Adipose tissue (tissue), 3 donors: ENCODE data around the gene CASP2. TPM values are rescaled to one million over a fixed set of nuclear protein-coding genes. Genes with fewer than 3 reads are reported as not detected.

Experiments used
- H3K27ac ChIP-seq: one replicate; pipeline ENCODE4 v1.5.1; 2013; ENCODE audit warnings: low read depth, low read length
- WGBS, 3 donors: extraction: QIAGEN DNeasy Blood & Tissue Kit; methylation state at CpG; one replicate each; pipeline ENCODE4 v1.1.7; 2013; 5-methylcytosine and 5-hydroxymethylcytosine counted together
- polyA plus RNA-seq, 3 donors: library from polyadenylated mRNA; stranded (reverse); fragments of 200-250 nt; gene quantifications; one replicate each; pipeline ENCODE4 v1.2.3, GENCODE V29; 2013
- donor health status: healthy with polysubstance abuse.
- donor health status: Bipolar disorder and iron deficiency.
- donor health status: healthy.

CASP2 gene
- polyA plus RNA-seq, 3 donors: 4.2 to 6.1 (median 5.4) TPM

GRCh38 chr7:143354376-143354775, 66.2 kb downstream of the CASP2 start:
- 86 to 93% (median 92%) methylated on average over 8 of the region's 8 CpGs for WGBS, 3 donors
- H3K27ac ChIP-seq: no peak overlapping the region

- WGBS, 3 donors: 76 to 87% (median 86%) methylated on average over 6 to 8 of the region's 8 CpGs
These were observed 66.8 kb downstream of the CASP2 start for GRCh38 chr7:143354965-143355364.

GRCh38 chr7:143355450-143356385, 67.6 kb downstream of the CASP2 start:
- WGBS, 3 donors: 88 to 91% (median 91%) methylated on average over 16 of the region's 16 CpGs
- no peak overlapping the region for H3K27ac ChIP-seq

More at GRCh38 chr7:143354965-143355364, 66.8 kb downstream of the CASP2 start:
- no peak overlapping the region for H3K27ac ChIP-seq

DNA sequence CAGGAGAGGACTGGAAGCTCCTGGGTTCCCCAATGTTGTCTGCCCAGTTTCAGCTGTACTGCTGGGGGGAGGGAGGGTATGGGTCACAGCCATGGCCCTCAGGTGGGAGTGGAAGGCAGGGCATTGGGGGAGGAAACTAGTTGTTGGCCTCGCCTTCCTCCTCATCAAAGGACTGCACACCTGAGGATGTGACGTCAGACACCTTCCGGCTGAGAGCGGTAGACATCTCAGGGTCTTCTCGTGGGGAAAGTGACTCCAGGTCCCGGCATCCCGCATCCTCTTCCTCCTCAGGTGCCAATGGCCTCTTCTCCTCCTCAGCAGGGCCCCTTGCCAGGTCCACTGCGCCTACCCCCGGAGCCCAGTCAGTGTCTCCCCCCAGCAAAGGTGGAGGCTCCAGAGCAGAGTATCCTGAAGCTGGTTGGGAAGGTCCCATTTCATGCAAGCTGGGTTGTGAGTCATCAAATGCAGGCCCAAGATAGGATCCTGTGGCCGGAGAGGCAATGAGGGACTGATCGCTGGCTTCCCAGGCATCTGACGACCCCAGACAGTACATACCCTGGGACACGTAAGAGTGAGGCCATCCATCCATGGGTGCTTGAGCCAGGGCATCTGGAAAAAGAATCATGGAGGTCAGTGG, 68.4 kb downstream of the CASP2 start:
- H3K27ac ChIP-seq: no peak overlapping the region
- 88 to 95% (median 95%) methylated on average over 13 of the region's 13 CpGs for WGBS, 3 donors

Other genes with a start within 250 kb of the CASP2 start
- gene OR6V1, start 236.0 kb upstream of the CASP2 start, polyA plus RNA-seq: not detected
- gene PIP, start 156.3 kb upstream of the CASP2 start, polyA plus RNA-seq: not detected
- gene TAS2R39, start 104.9 kb upstream of the CASP2 start, polyA plus RNA-seq: not detected
- gene TAS2R40, start 66.3 kb upstream of the CASP2 start, polyA plus RNA-seq: not detected
- 100 to 1,000 TPM in 2 of 3 donors, 10 to 100 TPM in 1; 89.9 to 213 (median 147) TPM for gene GSTK1, start 24.9 kb upstream of the CASP2 start, polyA plus RNA-seq
- gene TMEM139, start 3.4 kb upstream of the CASP2 start, polyA plus RNA-seq: 1 to 10 TPM in 2 of 3 donors, under 1 TPM in 1; 0.56 to 9.8 (median 1.7) TPM
- gene CLCN1, start 27.8 kb downstream of the CASP2 start, polyA plus RNA-seq: under 1 TPM in 1 of 3 donors, not detected in 2; 0.07 TPM
- gene FAM131B, start 74.4 kb downstream of the CASP2 start, polyA plus RNA-seq: 1 to 10 TPM in 1 of 3 donors, under 1 TPM in 2; 0.09 to 1.2 (median 0.37) TPM
- gene ZYX, start 93.0 kb downstream of the CASP2 start, polyA plus RNA-seq: 100 to 1,000 TPM in 2 of 3 donors, 10 to 100 TPM in 1; 40.6 to 234 (median 200) TPM
- 1 to 10 TPM in 1 of 3 donors, under 1 TPM in 1, not detected in 1; 0.89 to 4.9 TPM for gene EPHA1, start 120.5 kb downstream of the CASP2 start, polyA plus RNA-seq
- gene TAS2R60, start 155.1 kb downstream of the CASP2 start, polyA plus RNA-seq: not detected
- not detected for gene TAS2R41, start 189.5 kb downstream of the CASP2 start, polyA plus RNA-seq